ENCODE measurements around the gene TMEM245.
"Not testable (repeated sequence)": the region's sequence is repeated elsewhere in the genome, so short reads cannot be mapped to it uniquely, and the experiment has no call there.

TMEM245 gene

GRCh38 chr9:109129470-109130197, 9.9 kb upstream of the TMEM245 start:
- DNase-seq: no peak

GRCh38 chr9:109126671-109127070, 6.9 kb upstream of the TMEM245 start:
- not testable (repeated sequence) for DNase-seq

DNA sequence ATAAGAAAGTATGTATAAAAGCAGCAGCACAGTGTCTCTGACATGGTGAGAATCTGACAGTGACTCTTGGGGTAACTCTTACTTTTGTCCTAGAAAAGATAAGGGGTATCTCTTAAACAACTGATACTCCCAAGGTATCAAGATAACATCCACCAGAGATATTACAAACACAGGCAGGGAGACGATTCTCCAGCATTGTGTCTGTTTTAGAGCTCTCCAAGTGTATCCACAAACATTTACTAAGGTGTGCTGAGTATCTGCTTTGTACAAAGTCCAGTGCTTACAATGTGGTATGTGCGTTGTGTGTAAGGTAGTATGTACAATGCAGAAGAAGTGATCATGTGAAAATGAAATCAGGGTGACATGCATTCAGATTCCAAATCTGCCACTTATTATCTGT, 4.4 kb upstream of the TMEM245 start:
- DNase-seq: no peak

DNA sequence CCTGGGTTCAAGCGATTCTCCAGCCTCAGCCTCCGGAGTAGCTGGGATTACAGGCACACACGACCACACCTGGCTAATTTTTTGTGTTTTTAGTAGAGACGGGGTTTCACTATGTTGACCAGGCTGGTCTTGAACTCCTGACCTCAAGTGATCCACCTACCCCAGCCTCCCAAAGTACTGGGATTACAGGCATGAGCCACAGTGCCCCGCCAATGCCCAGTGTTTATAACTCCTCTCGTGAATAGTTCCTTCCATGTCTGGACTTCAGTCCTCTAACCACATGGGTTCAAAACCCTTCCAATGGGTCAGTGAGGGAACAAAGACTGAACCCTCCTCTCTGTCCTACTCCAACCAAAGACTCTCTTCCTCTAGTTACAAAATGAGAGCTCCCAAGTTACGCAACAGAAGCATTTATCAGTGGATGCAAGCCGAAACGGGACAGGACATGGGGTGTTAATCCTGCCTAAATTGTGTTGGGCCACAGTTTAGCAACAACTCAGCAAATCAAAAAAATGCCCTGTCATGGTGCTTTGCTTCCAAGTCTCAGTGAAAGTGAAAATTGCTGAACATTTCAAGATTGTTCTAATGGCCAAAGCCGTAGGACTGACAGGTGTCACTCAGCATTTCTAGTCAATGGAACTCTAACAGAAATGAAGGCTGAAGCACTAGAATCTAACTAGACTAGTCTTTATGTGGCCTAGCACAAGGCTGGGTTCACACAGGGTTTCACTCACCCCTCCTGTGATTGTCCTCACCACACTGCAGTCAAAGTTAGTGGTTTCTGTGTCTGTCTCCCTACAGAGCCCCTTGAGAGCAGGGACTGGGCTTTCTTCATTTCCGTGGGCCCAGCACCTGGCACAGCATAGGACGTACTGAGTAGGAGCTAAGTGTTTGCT, 3.2 kb upstream of the TMEM245 start:
- DNase-seq: no peak

- no peak for DNase-seq
Measured at GRCh38 chr9:109121232-109121796, 1.6 kb upstream of the TMEM245 start.

- DNase-seq: no peak
Measured at GRCh38 chr9:109120204-109120789, 550 bp upstream of the TMEM245 start.

- no peak for DNase-seq
Measured at GRCh38 chr9:109118808-109119438, 824 bp downstream of the TMEM245 start.

- DNase-seq: peak; percentile 27
Measured at GRCh38 chr9:109117856-109118807, 1.6 kb downstream of the TMEM245 start.

DNA sequence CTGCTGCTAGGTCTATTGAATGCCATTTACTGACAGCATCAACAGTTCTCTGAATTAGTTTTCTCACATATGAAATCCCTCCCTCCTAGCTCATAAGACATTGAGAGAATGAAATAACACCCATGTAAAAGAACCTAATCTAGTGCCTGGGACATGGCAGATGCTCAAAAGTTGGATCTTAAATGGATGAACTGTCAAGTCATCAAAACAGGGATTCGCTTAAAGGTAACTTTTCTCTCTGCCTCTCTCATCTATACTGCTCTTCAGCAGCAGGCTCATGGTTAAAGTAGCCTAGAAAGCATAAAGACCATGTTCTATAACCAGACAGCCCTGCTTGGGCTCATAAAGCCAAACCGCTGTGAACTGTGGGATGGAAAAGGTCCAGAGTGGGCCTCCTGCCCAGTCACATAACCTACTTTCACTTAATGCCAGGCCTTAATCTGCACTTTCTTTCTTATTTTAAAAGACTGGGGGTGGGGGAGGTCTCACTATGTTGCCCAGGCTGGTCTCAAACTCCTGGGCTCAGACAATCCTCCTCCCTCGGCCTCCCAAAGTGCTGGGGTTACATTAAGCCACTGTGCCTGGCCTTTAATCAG, 3.7 kb downstream of the TMEM245 start:
- no peak for DNase-seq

GRCh38 chr9:109114670-109115069, 5.1 kb downstream of the TMEM245 start:
- no peak for DNase-seq

GRCh38 chr9:109113892-109114609, 5.7 kb downstream of the TMEM245 start:
- DNase-seq: no peak

- no peak for DNase-seq
Measured at GRCh38 chr9:109113254-109113653, 6.5 kb downstream of the TMEM245 start.

DNA sequence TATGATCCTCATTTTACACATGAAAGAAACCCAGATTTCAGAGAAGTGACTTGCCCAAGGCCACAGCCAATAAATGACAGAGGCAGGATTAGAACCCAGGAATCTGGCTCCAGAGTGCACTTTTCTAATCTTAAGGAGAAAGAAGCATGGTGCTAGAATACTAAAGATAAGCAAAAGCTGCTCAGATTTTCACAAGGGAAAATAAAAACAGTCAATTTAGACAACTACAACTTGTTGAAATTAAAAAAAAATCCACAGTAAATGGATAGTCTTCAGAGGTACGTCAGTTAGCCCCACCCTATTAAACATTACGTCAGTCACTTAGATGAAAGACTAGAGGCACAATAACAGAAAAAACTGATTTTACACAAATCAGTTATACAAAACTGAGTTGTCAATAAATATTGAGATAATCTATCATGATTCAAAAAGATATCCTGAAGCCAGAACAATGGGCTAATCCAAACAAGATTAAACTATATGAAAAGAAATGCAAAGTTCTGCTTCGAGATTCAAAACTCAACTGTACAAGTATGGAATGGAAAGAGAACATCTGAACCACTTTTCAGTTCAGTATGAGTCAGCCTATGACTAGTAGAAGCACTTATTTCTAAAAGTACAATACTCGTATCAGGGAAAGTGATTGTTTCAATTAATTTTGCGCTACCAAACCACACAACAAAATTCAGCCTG, 9.3 kb downstream of the TMEM245 start:
- no peak for DNase-seq

DNA sequence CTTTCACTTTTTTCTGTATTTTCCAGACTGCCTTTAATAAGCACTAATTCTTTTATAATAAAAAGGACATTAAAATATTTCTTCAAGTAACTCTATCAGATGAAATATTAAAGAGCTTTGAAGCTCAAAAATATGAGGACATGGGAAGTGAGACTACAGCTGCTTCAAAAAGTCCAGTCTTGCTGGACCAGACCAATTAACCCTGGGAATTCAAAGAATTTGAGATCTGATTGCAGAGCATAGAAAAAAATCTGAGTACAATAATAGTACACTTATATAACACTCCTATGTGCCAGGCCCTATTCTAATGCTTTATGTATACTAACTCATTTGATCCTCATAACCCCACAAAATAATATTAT, 9.8 kb downstream of the TMEM245 start:
- DNase-seq: no peak

GRCh38 chr9:109108318-109108717, 11.4 kb downstream of the TMEM245 start:
- no peak for DNase-seq

- no peak for DNase-seq
Measured at GRCh38 chr9:109107402-109108240, 12.1 kb downstream of the TMEM245 start.

DNA sequence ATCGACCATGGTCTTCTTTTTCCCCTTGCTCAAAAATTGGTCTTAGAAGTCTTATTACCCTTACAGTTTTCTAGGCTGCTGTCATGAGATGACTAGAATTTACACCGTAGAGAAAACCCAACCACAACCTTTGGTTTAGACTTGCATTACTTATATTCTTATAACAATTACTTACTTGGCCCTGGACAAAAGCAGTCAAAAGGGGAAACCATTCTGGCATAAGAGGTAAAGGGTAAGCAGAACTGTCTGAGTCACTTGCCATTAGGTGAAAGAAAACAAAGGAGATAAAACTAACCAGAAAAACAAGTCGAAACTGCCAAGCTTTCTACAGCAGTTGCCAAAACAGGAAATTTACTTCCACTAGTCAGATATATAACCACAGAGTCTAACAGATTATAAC, 17.9 kb downstream of the TMEM245 start:
- DNase-seq: no peak

- no peak for DNase-seq
Measured at GRCh38 chr9:109101202-109101595, 18.5 kb downstream of the TMEM245 start.

GRCh38 chr9:109100543-109101201, 19.1 kb downstream of the TMEM245 start:
- DNase-seq: no peak
